Endometrial microvascular endothelial cells (primary cell): ENCODE data around the gene IFI16. TPM values are rescaled to one million over a fixed set of nuclear protein-coding genes. Genes with fewer than 3 reads are reported as not detected.
"Not testable (repeated sequence)": the region's sequence is repeated elsewhere in the genome, so short reads cannot be mapped to it uniquely, and the experiment has no call there.

ENCODE experiments used
- in situ Hi-C: cut with HindIII; loops from 2 replicates; pipeline ENCODE4 v1.10.0; 2017; ENCODE audit warnings: low sequenced_read_pairs, low pct_unique_long_range_greater_than_20kb; ENCODE audit errors: inconsistent ontology term
- total RNA-seq: library from RNA; depleted of rRNA; stranded (reverse); fragments of >200 nt; gene quantifications from one replicate; pipeline ENCODE4 v1.2.3, GENCODE V29; 2015; ENCODE audit errors: inconsistent ontology term

The IFI16 gene
- total RNA-seq, 1 donor from 2014 or later: 141 TPM

GRCh38 chr1:159005676-159006075 is 4.0 kb upstream of the IFI16 start:
- in situ Hi-C loops: no loop called here

- in situ Hi-C loops: not testable (repeated sequence)
Observed at GRCh38 chr1:159006210-159006807, 3.4 kb upstream of the IFI16 start.

GRCh38 chr1:159007726-159008125 is 2.0 kb upstream of the IFI16 start:
- in situ Hi-C loops: no loop called here

- in situ Hi-C loops: no loop called here
Observed at GRCh38 chr1:159008744-159009188, 941 bp upstream of the IFI16 start.

- in situ Hi-C loops: no loop called here
Observed at GRCh38 chr1:159009287-159009686, 420 bp upstream of the IFI16 start.

DNA sequence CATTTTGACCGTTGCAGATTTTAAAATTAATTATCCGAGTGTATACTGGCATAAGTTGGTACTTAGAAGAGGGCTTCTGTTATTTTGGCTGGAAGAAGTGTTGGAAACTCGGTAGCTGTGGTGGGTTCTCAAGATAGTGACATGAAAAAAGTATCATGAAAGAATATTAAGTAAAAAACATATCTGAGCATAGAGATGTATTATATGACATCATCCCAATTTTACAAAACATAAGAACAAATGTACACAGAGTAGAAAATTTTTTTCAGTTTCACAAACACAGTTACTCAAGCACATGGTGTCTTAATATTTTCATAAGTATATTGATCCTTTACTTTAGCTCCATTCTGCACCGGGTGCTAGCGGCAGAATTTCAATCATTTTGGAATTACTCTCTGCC is 684 bp downstream of the IFI16 start:
- in situ Hi-C loops: no loop called here

- in situ Hi-C loops: not testable (repeated sequence)
Observed at GRCh38 chr1:159011001-159011400, 1.3 kb downstream of the IFI16 start.

GRCh38 chr1:159011751-159012150 is 2.0 kb downstream of the IFI16 start:
- in situ Hi-C loops: no loop called here

DNA sequence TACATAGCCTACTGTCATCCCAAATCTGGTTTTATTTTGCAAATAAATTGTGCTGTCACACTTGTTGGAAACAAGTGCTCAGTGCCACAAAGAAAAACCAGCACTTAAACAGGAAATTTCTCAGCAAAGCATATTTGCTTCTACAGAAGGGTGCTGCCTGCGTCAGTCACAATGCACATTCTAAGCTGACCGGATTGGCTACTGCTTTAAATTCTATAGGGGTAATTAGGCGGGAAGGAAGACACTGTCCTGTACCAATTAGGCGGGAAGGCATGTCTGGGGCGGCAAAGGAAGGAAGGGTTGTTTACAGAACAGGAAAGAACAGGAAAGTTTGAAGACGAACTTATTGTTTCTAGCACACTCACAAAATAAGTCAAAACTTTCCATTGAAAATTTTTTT is 2.8 kb downstream of the IFI16 start:
- in situ Hi-C loops: no loop called here

GRCh38 chr1:159014003-159014571 is 4.4 kb downstream of the IFI16 start:
- in situ Hi-C loops: no loop called here

DNA sequence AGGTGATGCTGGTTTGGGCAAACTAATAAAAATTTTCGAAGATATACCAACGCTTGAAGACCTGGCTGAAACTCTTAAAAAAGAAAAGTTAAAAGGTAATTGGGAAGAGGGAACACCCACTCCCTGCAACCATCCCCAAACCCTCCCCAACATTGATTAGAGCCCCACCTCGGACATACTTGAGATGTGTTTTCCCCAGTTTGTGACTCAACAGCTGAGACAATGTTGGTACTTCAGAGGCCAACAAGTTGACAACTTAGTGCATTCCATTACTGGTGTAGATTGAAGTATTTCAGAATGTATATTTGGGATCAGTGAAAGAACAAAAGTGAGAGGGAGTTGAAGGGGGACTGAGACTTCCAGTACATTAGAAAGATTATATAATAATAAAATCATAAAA is 5.1 kb downstream of the IFI16 start:
- in situ Hi-C loops: no loop called here

DNA sequence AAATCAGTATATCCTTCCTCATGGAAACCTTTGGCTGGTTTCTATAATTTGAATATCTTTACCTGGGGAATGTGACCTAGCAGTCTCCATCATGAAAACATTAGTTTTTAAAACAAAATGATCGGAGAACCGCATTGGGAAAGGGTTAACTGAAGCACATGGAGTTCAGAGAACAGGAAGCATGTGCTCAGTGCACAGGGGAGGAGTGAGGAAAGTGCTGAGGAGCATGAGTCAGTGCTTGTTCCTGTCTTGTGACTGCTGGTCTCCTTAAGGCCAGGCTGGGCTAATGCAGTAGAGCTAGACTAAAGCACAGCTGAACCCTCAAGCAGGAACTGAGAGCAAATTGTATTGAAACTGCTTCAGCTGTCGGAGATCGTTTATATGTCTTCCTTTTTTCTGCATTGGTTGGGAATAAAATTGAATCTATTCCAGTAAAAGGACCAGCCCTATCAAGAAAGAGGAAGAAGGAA is 5.8 kb downstream of the IFI16 start:
- in situ Hi-C loops: no loop called here

- in situ Hi-C loops: no loop called here
Observed at GRCh38 chr1:159023723-159024122, 14.0 kb downstream of the IFI16 start.

GRCh38 chr1:159025043-159025442 is 15.3 kb downstream of the IFI16 start:
- in situ Hi-C loops: no loop called here

DNA sequence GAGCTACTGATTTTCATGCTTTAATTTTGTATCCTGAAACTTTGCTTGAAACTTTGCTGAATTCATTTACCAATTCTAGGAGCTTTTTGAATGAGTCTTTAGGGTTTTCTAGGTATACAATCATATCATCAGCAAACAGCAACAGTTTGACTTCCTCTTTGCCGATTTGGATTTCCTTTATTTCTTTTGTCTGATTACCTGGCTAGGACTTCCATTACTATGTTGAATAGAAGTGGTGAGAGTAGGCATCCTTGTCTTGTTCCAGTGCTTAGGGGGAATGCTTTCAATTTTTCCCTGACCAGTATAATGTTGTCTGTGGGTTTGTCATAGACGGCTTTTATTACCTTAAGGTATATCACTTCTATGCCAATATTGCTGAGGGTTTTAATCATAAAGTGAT is 17.1 kb downstream of the IFI16 start:
- in situ Hi-C loops: not testable (repeated sequence)

- in situ Hi-C loops: no loop called here
Observed at GRCh38 chr1:159030311-159030710, 20.6 kb downstream of the IFI16 start.

DNA sequence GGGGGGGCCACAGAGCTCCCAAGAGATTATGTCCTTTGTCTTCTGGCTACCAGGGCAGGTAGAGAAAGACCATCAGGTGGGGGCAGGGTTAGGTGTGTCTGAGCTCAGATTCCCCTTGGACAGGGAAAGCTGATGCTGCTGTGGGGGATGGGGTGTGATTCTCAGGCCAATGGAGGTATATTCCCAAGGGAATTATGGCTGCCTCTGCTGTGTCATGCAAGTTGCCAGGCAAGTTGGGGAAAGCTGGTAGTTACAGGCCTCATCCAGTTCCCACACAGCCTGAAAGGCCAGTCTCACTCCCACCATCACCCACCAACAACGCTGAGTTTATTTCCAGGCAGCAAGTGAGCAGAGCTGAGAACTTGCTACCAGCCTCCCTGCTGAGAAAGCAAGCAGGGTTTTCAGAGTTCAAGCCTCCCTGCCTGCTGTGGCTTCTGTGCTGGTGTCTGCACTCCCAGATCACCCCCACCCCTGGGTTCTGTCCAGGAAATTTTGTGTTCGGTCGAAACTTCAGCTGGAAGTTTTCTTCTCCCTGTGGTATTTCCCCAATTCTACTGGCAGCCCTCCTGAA is 21.3 kb downstream of the IFI16 start:
- in situ Hi-C loops: no loop called here

DNA sequence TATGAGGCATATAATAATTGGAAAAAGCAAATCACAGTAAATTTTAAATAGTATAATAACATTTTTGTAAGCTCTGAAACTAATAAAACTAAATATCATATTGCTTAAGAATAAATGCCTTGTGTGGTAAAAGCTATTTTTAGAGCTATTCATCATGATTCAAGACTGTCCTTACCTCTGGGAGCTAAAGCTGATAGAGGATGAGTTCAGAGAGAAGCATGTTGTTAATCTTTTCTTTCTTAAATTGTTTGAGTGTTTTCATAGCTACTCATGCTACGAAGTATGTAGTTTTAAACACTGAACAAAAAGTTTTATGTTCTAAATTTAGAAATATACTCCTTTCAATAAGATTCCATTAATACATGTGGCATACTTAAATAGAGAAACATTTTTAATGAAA is 30.5 kb downstream of the IFI16 start:
- in situ Hi-C loops: no loop called here

DNA sequence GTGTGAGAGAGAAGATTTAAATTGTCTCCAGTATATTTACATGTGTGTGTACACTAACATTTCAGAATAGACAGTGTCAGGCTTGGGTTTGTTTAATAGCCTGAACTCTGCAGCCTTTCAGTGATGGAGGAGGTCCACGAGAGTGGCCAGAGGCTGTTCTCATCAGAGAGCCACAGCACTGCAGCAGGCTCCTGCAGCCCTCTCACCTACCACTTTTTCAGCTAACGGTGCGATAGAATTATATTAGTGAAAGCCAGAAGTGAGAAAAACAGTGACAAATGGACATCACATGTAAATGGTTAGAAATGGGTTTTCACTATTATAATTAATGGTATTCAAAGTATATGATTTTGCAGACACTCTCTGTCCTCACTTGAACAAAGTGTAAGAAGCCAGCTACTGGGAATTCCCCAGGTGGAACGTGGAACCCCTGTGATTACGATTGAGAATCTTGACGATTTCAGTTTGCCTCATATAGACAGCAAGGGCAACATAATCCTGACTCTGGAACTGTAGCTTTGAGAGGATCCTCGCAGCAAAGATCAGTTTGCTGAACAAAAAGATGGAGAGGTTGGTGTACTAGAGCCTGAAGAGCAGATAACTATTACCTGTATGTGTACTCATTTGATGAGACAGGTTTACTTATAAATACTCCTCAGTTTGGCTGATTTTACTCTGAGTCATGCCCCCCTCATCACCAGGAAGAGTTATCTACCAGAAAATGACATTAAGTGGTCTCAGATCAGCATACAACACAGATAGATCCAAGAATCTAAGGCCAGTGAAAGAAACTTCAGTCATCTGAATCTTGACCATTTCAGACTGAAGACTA is 31.4 kb downstream of the IFI16 start:
- in situ Hi-C loops: no loop called here

- in situ Hi-C loops: not testable (repeated sequence)
Observed at GRCh38 chr1:159046486-159046885, 36.8 kb downstream of the IFI16 start.
